Measurements from ENCODE around the gene COL9A3. TPM values are rescaled to one million over a fixed set of nuclear protein-coding genes. Genes with fewer than 3 reads are reported as not detected.
"Not testable (repeated sequence)": the region's sequence is repeated elsewhere in the genome, so short reads cannot be mapped to it uniquely, and the experiment has no call there.

Gene COL9A3
- total RNA-seq, 2 donors from 2014 or later = 0.54 to 3.1 TPM

- no peak for TF ChIP-seq CTCF (IDR thresholded peaks at IDR 0.05)
- no peak for ATAC-seq (ENCODE audit: insufficient number of reproducible peaks, low FRiP score, low read depth)
- Histone ChIP-seq H3K27ac (no peak overlapping the region), H3K4me3 (no peak overlapping the region), H3K4me1 (ENCODE audit: control insufficient read depth in 1 of 2, low read depth in 2 of 2) (peaks cover 0 to 10% of the 10 kb centered on the region in 2 donors), H3K9me3 (no peaks in the 10 kb centered on the region), H3K27me3 (replicated peaks; ENCODE audit: insufficient read depth) (no peaks in the 10 kb centered on the region), H3K36me3 (no peaks in the 10 kb centered on the region)
- DNase-seq (ENCODE audit: low spot score) = no peak
Measured at GRCh38 chr20:62864207-62864606, 47.4 kb downstream of the COL9A3 start.

- peaks cover 6 to 20% of the 10 kb centered on the region in 2 donors for H3K4me1 ChIP-seq (ENCODE audit: control insufficient read depth in 1 of 2, low read depth in 2 of 2)
- no peaks in the 10 kb centered on the region for H3K36me3 ChIP-seq
- no peak overlapping the region for H3K27ac ChIP-seq
- no peak for TF ChIP-seq CTCF (IDR thresholded peaks at IDR 0.05)
- ATAC-seq (ENCODE audit: insufficient number of reproducible peaks, low FRiP score, low read depth) = no peak
- H3K27me3 ChIP-seq (replicated peaks; ENCODE audit: insufficient read depth) = no peaks in the 10 kb centered on the region
- DNase-seq (ENCODE audit: low spot score) = no peak
- H3K9me3 ChIP-seq = no peaks in the 10 kb centered on the region
- H3K4me3 ChIP-seq = no peak overlapping the region
Measured at GRCh38 chr20:62872184-62872847, 55.5 kb downstream of the COL9A3 start.

GRCh38 chr20:62872862-62873261 lies 56.0 kb downstream of the COL9A3 start:
- Histone ChIP-seq H3K27ac (no peak overlapping the region), H3K27me3 (replicated peaks; ENCODE audit: insufficient read depth) (no peaks in the 10 kb centered on the region), H3K36me3 (no peaks in the 10 kb centered on the region), H3K4me3 (no peak overlapping the region), H3K9me3 (no peaks in the 10 kb centered on the region), H3K4me1 (ENCODE audit: control insufficient read depth in 1 of 2, low read depth in 2 of 2) (peaks cover 7 to 23% of the 10 kb centered on the region in 2 donors)
- TF ChIP-seq CTCF (IDR thresholded peaks at IDR 0.05) = no peak
- DNase-seq (ENCODE audit: low spot score) (no peak), ATAC-seq (ENCODE audit: insufficient number of reproducible peaks, low FRiP score, low read depth) (no peak)

- ATAC-seq (ENCODE audit: insufficient number of reproducible peaks, low FRiP score, low read depth) = no peak
- no peak overlapping the region for H3K27ac ChIP-seq
Measured at GRCh38 chr20:62873280-62873679, 56.4 kb downstream of the COL9A3 start.

GRCh38 chr20:62873681-62874031 lies 56.8 kb downstream of the COL9A3 start:
- not testable (repeated sequence) for ATAC-seq (ENCODE audit: insufficient number of reproducible peaks, low FRiP score, low read depth); H3K27me3 ChIP-seq (replicated peaks; ENCODE audit: insufficient read depth); H3K27ac ChIP-seq; H3K36me3 ChIP-seq; H3K4me3 ChIP-seq; DNase-seq (ENCODE audit: low spot score); H3K9me3 ChIP-seq
- TF ChIP-seq CTCF (IDR thresholded peaks at IDR 0.05) = peak; percentile 62
- H3K4me1 ChIP-seq (ENCODE audit: control insufficient read depth in 1 of 2, low read depth in 2 of 2) = peaks cover 7 to 23% of the 10 kb centered on the region in 2 donors

More at GRCh38 chr20:62873280-62873679, 56.4 kb downstream of the COL9A3 start:
- H3K27me3 ChIP-seq (replicated peaks; ENCODE audit: insufficient read depth) = no peaks in the 10 kb centered on the region
- no peaks in the 10 kb centered on the region for H3K9me3 ChIP-seq
- H3K4me3 ChIP-seq = no peak overlapping the region
- no peaks in the 10 kb centered on the region for H3K36me3 ChIP-seq
- no peak for TF ChIP-seq CTCF (IDR thresholded peaks at IDR 0.05)
- no peak for DNase-seq (ENCODE audit: low spot score)
- peaks cover 7 to 23% of the 10 kb centered on the region in 2 donors for H3K4me1 ChIP-seq (ENCODE audit: control insufficient read depth in 1 of 2, low read depth in 2 of 2)
